Breast epithelium (tissue), 4 donors: Measurements from ENCODE around the gene M1AP. TPM values are rescaled to one million over a fixed set of nuclear protein-coding genes. Genes with fewer than 3 reads are reported as not detected.

Experiments
- DNase-seq, 2 donors: peaks; one replicate each; pipeline ENCODE4 v3.0.0-alpha.2; 2019; ENCODE audit warnings: low spot score in 2 of 2
- H3K27ac ChIP-seq, 2 donors: fragments of 200-600 bp; sonication (generic) in 1 of 2; one replicate each; pipeline ENCODE4 v1.5.1; 2016 to 2019; ENCODE audit warnings: mild to moderate bottlenecking in 1 of 2
- H3K27me3 ChIP-seq, 2 donors: fragments of 200-600 bp; sonication (generic) in 1 of 2; one replicate each; pipeline versions ENCODE4 v1.5.1 to v1.6.0; 2017 to 2019; ENCODE audit warnings: control low read depth in 1 of 2, mild to moderate bottlenecking in 1 of 2
- H3K36me3 ChIP-seq: fragments of 200-600 bp; one replicate; pipeline ENCODE4 v1.5.1; 2019
- H3K4me1 ChIP-seq, 2 donors: fragments of 200-600 bp; sonication (generic); one replicate each; pipeline ENCODE4 v1.5.1; 2016 to 2019; ENCODE audit warnings: control low read depth in 1 of 2
- H3K4me3 ChIP-seq, 3 donors: fragments of 200-600 bp; sonication (generic); 1 replicate in 2 of 3; 2 replicates in 1 of 3; pipeline ENCODE4 v1.5.1; 2016 to 2019; ENCODE audit warnings: mild to moderate bottlenecking in 3 of 3, moderate library complexity in 2 of 3
- H3K9me3 ChIP-seq, 2 donors: fragments of 200-600 bp; sonication (generic) in 1 of 2; one replicate each; pipeline ENCODE4 v1.5.1; 2016 to 2019; ENCODE audit warnings: control low read depth in 1 of 2
- POLR2A ChIP-seq: fragments of 450-650 bp; IDR thresholded peaks from one replicate; pipeline ENCODE4 v1.6.1; 2016; ENCODE audit warnings: antibody characterized with exemption, mild to moderate bottlenecking, moderate library complexity
- POLR2AphosphoS5 ChIP-seq, 3 donors: sonication (generic); formaldehyde crosslinking; IDR thresholded peaks; one replicate each; pipeline ENCODE4 v1.6.1; 2017; ENCODE audit warnings: antibody characterized with exemption in 3 of 3
- intact Hi-C: fragments of 100-400 bp; cut with DNase I; formaldehyde crosslinking; loops from one replicate; pipeline ENCODE4 v1.15.1; 2023; ENCODE audit warnings: low total_unique reads
- total RNA-seq, 3 donors: library from RNA; depleted of rRNA; stranded (reverse); fragments of >200 nt; gene quantifications; one replicate each; pipeline ENCODE4 v1.1.0, GENCODE V29; 2016
- TF ChIP-seq, protein P1 (sequence below), 3 donors: fragments of 450-650 bp; IDR thresholded peaks; one replicate each; pipeline ENCODE4 v1.5.1; 2016 to 2017; ENCODE audit warnings: antibody characterized with exemption in 3 of 3, mild to moderate bottlenecking in 3 of 3, moderate library complexity in 3 of 3

M1AP gene
- total RNA-seq, 3 donors from 2014 or later: 0.29 to 3.4 (median 0.66) TPM

DNA sequence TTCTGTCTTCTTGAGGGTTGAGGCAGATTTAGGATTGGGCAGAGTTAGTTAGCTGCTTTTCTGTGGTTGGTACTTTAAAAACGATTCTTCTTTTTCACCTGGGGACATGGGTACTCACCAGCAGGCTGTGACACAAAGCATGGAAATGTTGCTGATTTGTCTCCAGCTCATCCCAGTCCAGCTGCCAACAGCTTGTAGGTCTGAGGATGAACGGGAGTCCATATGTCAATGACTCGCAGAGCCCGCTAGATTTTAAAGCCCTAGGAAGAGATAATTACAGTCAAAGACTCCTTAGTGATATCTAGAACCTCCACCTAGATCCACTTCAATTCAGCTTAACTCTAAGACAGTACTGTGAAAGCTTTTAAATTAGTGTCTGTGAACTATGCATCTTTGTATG, 72.8 kb downstream of the M1AP start:
- H3K9me3 ChIP-seq: no peaks in the 10 kb centered on the region
- no peaks in the 10 kb centered on the region for H3K27me3 ChIP-seq
- TF ChIP-seq POLR2A (no peak), POLR2AphosphoS5 (IDR thresholded peaks at IDR 0.05) (no peak)
- TF ChIP-seq, protein P1, sequence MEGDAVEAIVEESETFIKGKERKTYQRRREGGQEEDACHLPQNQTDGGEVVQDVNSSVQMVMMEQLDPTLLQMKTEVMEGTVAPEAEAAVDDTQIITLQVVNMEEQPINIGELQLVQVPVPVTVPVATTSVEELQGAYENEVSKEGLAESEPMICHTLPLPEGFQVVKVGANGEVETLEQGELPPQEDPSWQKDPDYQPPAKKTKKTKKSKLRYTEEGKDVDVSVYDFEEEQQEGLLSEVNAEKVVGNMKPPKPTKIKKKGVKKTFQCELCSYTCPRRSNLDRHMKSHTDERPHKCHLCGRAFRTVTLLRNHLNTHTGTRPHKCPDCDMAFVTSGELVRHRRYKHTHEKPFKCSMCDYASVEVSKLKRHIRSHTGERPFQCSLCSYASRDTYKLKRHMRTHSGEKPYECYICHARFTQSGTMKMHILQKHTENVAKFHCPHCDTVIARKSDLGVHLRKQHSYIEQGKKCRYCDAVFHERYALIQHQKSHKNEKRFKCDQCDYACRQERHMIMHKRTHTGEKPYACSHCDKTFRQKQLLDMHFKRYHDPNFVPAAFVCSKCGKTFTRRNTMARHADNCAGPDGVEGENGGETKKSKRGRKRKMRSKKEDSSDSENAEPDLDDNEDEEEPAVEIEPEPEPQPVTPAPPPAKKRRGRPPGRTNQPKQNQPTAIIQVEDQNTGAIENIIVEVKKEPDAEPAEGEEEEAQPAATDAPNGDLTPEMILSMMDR (IDR thresholded peaks at IDR 0.05): no peak
- peaks cover 0 to 4% of the 10 kb centered on the region in 2 donors for H3K4me1 ChIP-seq
- DNase-seq: no peak
- intact Hi-C loops: no loop called here
- no peak overlapping the region for H3K27ac ChIP-seq
- no peaks in the 10 kb centered on the region for H3K36me3 ChIP-seq
- no peak overlapping the region for H3K4me3 ChIP-seq

DNA sequence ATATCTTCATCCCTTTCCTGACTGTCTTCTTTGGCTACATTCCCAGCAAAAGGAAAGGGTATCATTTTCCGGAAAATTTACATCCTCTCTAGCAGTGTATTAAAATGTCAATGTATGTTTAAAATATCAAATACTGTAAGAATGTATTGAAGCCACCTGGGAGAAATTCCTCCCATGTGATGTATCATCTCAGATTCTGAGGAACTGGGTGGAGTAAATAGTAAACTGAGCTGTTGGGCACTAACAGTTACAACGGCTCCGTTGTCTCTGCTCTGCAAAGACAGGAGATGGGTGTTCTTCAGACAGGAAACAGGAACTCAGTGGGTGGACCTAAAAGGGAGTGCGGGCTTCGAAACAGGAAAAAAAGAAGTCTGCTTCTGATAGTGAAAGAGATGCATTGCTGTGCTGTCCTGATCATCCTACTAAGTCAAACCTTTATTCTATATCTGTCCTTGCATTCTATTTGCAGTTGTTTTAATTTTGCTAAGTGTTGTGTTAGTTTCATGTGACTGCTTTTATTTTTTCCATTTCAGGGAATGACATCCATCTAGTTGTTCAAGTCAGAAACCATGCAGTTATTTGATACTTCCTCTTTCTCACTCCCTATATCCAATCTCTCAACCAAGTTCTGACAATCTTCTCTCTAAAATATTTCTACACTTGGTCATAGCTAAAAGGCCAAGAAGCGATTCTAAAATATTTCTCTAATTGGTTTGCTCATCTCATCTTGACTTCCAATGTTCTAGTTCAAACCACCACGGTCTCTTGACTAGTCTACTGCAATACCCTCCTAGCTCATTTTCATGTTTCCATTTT, 74.2 kb downstream of the M1AP start:
- Histone ChIP-seq H3K27ac (no peak overlapping the region), H3K4me3 (no peak overlapping the region), H3K27me3 (no peaks in the 10 kb centered on the region), H3K36me3 (no peaks in the 10 kb centered on the region), H3K4me1 (peaks cover 0 to 4% of the 10 kb centered on the region in 2 donors), H3K9me3 (no peaks in the 10 kb centered on the region)
- intact Hi-C loops: no loop called here
- TF ChIP-seq POLR2A (no peak), POLR2AphosphoS5 (IDR thresholded peaks at IDR 0.05) (no peak)
- TF ChIP-seq, protein P1 (IDR thresholded peaks at IDR 0.05): no peak
- no peak for DNase-seq

DNA sequence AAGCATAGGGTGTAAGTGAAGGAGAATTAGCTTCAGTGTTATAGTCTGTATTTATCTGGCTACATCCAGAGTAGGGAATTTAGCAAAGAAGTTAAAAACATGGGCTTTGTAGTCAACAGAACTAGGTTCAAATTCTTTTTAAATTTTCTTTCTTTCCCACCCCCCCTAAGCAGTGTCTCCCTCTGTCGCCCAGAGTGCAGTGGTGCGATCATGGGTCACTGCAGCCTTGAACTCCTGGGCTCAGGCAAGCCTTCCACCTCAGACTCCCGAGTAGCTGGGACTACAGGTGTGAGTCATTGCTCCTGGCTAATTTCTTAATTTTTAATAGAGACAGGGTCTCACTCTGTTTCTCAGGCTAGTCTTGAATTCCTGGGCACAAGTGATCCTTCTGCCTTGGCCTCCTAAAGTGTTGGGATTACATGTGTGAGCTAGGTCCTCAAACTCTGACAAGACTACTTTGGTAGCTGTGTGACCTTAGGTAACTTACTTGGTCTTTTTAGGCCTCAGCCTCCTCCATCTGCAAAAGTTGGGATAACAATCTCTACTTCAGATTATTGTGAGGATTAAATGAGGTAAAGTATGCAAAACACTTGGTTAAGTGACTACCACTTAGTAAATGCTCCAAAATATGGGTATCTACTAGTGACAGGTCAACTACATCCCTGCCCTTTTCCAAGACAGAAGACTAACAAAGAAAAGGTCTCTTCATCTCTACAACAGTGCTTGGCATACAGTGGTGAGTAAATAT, 75.8 kb downstream of the M1AP start:
- H3K4me1 ChIP-seq: peaks cover 0 to 4% of the 10 kb centered on the region in 2 donors
- intact Hi-C loops: no loop called here
- H3K9me3 ChIP-seq: no peaks in the 10 kb centered on the region
- no peak overlapping the region for H3K4me3 ChIP-seq
- H3K27ac ChIP-seq: no peak overlapping the region
- no peaks in the 10 kb centered on the region for H3K27me3 ChIP-seq
- H3K36me3 ChIP-seq: no peaks in the 10 kb centered on the region
- DNase-seq: no peak
- no peak for TF ChIP-seq POLR2A
- no peak for TF ChIP-seq POLR2AphosphoS5 (IDR thresholded peaks at IDR 0.05)
- TF ChIP-seq, protein P1 (IDR thresholded peaks at IDR 0.05): no peak

DNA sequence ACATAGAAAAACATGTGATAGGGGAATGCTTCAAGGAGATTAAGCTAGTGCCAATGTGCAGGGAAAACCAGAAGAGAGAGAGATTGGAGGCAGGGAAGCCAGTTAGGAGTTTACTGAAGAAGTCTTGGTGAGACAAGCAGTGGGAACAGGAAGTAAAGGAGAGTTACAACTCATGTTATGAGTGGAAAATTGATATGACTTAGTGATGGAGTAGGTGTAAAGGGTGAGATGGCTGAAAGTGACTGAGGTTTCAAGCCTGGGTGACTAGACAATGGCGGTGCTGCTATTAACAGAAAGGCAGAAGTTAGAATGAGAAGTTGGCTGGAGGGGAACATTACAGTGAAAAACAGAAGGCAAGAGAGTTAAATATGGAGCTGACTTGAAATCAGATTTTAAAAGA, 77.1 kb downstream of the M1AP start:
- intact Hi-C loops: no loop called here
- TF ChIP-seq, protein P1 (IDR thresholded peaks at IDR 0.05): no peak
- TF ChIP-seq POLR2AphosphoS5 (IDR thresholded peaks at IDR 0.05) (no peak), POLR2A (no peak)

DNA sequence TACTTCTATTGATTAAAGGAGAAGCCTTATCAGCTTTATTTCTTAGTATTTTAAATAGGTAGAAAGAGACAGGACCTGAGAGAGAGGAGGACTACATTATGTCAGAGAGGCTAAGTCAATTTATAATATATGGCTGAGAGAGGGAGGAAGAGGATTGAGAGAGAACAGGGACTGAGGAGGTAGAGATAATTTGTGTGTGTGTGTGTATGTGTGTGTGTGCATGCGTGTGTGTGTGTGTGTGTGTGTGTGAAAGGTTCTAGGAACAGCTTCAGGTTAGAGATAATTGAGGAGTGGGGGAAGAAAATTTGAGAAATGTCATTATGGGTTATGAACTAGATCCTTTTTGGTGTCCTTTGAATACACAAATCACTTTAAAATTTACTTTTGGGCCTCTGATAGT, 78.4 kb downstream of the M1AP start:
- DNase-seq: no peak
- Histone ChIP-seq H3K4me3 (no peak overlapping the region), H3K27me3 (no peaks in the 10 kb centered on the region), H3K4me1 (no peaks in the 10 kb centered on the region), H3K36me3 (no peaks in the 10 kb centered on the region), H3K9me3 (no peaks in the 10 kb centered on the region), H3K27ac (no peak overlapping the region)
- intact Hi-C loops: no loop called here
- TF ChIP-seq POLR2A (no peak), POLR2AphosphoS5 (IDR thresholded peaks at IDR 0.05) (no peak)
- TF ChIP-seq, protein P1 (IDR thresholded peaks at IDR 0.05): no peak

More for the DNA sequence above, 77.1 kb downstream of the M1AP start:
- H3K4me3 ChIP-seq: no peak overlapping the region
- H3K27me3 ChIP-seq: no peaks in the 10 kb centered on the region
- no peak overlapping the region for H3K27ac ChIP-seq
- no peak for DNase-seq
- no peaks in the 10 kb centered on the region for H3K9me3 ChIP-seq
- H3K4me1 ChIP-seq: no peaks in the 10 kb centered on the region
- H3K36me3 ChIP-seq: no peaks in the 10 kb centered on the region
